Epidermal melanocyte (primary cell): Measurements from ENCODE around the gene HINT2.

Experiments
- DNase-seq: peaks from one replicate; pipeline ENCODE4 v3.0.0; 2011; ENCODE audit warnings: low spot score; ENCODE audit not compliant: insufficient read length

The HINT2 gene

DNA sequence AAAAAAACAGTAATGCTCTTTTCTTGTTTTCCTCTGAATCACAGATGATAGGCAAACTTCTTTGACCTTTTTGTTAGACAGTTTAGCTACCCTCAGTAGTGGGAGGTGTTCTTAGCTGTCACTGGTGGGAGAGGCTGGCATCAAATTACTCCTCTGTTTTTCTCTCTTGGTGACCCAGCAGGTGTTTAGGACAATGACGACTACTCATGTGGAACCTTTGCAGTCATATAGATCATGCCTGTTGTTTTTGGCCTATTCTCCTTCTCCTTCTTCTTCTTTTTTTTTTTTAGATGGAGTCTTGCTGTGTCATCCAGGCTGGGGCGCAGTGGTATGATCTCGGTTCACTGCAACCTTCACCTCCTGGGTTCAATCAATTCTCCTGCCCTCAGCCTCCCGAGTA lies 38.8 kb downstream of the HINT2 start:
- no peak for DNase-seq

DNA sequence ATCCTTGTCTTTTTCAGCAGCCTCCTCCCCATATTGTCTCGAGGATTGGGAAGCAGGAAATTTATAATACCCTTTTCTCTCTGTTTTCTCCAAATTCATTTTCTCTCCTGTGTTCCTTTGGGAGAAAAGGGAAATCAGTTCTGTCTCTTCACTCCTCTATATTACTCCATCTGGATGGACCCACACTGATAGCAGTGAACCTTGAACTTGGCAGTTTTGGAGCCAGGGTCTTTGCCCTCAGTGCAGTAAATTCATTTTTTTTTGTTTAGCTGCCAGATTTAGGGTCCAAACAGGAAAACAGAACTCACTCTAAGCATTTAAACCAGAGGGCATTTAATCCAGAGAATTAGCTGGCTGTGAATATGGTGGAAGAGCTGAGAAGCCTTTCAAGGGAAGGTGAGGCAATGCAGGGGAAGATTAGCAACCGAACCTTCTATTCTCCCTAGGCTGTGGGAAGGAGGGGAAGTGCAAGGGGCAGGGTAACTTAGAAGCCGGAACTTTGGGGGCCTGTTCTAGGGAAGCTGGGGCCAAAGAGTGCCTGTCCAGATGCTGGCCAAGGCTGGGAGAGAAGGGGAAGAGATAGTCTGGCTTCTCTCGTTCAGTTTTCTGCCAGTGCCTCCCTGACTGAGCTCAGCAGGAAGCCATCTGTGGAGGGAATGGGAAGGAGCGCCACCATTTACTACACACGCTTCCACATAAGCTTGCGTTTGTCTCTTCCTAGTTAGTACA lies 39.8 kb downstream of the HINT2 start:
- DNase-seq, result no peak

DNA sequence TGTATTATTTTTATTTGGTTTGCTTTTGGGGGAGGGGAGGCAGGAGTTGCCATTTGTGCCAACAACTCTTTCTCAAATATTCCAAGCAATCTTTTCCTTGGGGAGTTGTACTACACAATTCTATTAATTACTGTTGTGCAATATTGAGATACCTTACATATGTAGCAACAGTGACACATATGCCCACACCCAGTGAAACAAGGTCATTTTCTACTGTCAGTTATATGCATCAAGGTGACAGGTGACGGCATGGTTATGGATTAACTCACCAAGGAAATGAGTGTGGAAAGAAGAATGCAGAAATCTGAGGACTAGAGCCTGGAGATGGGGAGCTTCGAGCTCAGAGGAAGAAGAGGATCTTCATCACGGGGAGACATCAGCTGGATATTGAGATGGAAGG lies 42.9 kb downstream of the HINT2 start:
- no peak for DNase-seq

DNA sequence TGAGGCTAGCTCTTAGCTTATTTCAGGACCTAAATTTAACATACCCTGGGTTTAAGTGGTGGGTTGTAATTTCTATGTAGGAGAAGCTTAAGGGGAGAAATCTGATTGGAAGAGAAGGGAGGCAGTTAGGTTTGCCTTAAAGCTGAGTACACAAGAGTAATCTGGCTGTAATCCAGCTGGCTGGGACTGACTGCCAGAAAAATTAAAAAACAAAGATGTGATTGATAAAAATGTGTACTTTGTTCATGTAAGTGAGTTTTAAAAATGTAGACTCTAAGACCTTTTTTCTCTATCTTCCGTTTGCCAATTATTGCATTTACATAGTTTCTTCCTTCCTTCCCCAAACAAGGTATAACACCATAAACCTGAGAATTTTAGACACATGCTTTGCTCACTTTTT lies 43.3 kb downstream of the HINT2 start:
- peak; percentile 35 for DNase-seq

DNA sequence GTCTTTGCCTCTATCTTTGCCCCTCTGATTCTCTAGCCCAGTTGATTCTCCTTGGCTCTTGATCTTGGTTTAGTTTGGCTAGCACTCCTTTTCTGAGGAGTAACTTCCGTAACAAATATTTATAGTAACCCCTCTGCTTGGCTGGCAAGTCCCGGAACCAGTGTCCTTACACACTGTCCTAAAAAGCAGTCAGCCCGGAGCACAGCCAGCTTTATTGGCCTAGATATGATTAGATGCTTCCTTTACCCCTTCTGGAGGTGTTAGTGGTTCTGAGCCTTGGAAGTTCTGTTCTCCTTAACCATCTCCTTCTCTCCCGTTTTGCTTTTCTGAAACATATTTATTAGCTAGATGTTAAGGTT lies 43.8 kb downstream of the HINT2 start:
- DNase-seq, result no peak

DNA sequence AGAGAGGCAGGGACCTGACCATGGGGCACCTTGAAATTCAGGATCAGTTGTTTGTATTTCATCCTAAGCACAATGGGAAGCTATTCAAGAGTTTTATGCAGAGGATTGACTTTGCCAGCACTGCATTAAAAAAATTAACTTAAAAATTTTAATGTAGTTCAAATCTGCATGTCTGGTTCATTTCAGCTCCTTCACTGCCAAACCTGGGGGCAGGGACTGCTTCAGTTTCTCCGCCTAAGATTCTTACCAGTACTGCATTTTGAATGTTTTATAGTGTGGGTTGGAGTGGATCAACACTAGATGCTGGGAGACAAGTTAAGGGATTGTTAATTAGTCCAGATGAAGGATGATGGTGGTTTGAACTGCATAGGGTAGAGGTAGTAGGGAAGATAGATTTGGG lies 45.1 kb downstream of the HINT2 start:
- DNase-seq, result no peak

DNA sequence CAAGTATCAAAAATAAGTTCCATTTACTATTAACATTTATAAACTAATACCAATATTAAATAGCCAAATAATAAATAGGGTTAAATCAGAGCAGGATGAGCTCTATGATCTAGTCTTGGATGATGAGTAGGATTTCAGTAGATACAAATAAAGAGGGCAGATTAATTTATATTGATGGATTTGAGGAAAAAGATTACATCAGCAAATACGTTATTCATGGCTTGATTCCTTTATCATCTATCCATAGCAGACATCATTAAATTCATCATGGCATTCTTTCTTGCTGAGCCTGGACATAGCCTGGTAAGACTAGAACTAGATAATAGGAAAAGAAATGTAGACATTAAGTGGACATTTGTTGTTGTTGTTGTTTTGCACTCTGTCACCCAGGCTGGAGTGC lies 47.4 kb downstream of the HINT2 start:
- no peak for DNase-seq

DNA sequence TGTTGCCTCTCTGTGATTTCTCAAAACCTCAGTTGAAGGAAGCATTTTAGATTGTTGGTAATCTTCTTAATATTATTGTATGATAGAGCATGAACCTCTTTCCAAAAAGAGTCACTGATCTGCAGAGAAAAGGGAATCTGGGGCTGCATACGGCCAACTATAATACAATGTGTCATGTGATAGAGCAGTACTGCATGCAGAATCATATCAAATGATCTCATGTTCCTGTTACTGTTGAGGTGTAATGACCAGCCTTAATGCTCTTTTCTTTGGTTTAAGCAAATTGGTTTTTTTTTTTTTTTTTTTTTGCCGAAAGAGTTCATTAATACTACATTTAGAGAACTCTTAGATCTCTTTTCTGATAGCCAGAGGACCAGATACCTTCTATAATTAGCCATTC lies 47.8 kb downstream of the HINT2 start:
- no peak for DNase-seq

DNA sequence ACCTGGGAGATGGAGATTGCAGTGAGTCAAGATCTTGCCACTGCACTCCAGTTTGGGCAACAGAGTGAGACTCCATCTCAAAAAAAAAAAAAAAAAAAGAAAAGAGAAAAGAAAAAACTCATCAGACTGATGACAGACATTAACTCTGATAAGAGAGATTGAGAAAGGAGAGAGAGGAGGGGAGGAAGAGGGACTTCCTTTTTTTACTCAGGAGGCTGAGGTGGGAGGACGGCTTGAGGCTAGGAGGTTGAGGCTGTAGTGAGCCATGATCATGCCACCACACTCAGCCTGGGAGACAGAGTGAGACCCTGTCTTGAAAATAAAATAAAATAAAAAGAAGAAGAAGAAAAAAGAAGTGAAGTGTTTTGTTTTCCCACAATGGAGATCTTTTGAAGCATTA lies 51.0 kb downstream of the HINT2 start:
- DNase-seq, result no peak

DNA sequence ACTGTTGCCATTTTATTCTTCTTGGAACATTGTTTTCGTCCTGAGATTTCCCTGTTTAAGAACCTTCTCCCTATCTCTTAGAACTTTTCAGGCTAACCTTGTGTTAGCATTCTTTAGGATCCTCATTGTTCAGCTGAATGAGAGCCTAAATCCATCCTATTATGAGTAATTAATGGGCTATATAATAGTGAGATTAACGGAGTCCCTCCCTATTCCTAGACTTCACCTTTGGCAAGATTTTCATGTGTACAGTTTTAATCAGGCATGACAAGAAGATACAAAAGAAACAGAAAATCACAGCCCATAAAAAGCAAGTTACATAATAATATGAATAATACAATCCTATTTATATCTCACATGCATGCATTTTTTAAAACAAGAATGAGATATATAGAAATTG lies 51.7 kb downstream of the HINT2 start:
- DNase-seq, result no peak
